ENCODE data around the gene KRTAP4-12. TPM values are rescaled to one million over a fixed set of nuclear protein-coding genes. Genes with fewer than 3 reads are reported as not detected.
"Not testable (repeated sequence)": the region's sequence is repeated elsewhere in the genome, so short reads cannot be mapped to it uniquely, and the experiment has no call there.

The KRTAP4-12 gene
- total and polyA plus RNA-seq, 2 donors = not detected

- H3K27me3 ChIP-seq (ENCODE audit: control insufficient read depth in 2 of 2, insufficient read depth in 1 of 2, low read length in 1 of 2) = no peaks in the 10 kb centered on the region
- no peaks in the 10 kb centered on the region for H3K36me3 ChIP-seq (ENCODE audit: control insufficient read depth in 2 of 2, insufficient read depth in 2 of 2, low read length in 1 of 2)
- no peaks in the 10 kb centered on the region for H3K9me3 ChIP-seq (ENCODE audit: control insufficient read depth in 2 of 2, insufficient read depth in 1 of 2, low read length in 1 of 2)
- WGBS = 93% methylated on average over 4 of the region's 4 CpGs
- no peak overlapping the region for H3K27ac ChIP-seq (ENCODE audit: low read depth in 1 of 2, low read length in 1 of 2)
- no peaks in the 10 kb centered on the region for H3K4me1 ChIP-seq (ENCODE audit: control insufficient read depth in 2 of 2, insufficient read depth in 2 of 2, low read length in 2 of 2)
- H3K4me3 ChIP-seq (ENCODE audit: low read length in 2 of 2) = no peak overlapping the region
- no peak for DNase-seq (ENCODE audit: low read depth in 6 of 9, low spot score in 9 of 9)
Observed at GRCh38 chr17:41150026-41150425, 26.0 kb upstream of the KRTAP4-12 start.

DNA sequence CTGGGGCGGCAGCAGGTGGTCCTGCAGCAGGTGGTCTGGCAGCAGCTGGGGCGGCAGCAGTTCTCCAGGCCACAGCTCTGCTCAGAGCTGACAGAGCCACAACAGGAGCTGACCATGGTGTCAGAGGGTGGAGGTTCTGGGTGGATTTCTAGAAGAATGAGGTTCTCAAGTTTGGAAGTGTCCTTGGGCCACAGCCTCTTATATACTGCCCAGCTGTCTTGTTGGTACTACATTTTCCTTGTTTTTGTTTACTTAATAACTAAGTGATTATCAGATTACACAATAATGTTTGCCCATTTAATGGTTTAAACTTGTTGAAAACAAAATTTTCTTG, 25.6 kb upstream of the KRTAP4-12 start, which contains the start of gene KRTAP4-5:
TSS of gene KRTAP4-5 (minus strand) at position 174 of the 334 bp plus-strand sequence. CDS start at position 116, 58 bp downstream.
- Histone ChIP-seq H3K27me3 (ENCODE audit: control insufficient read depth in 2 of 2, insufficient read depth in 1 of 2, low read length in 1 of 2) (no peaks in the 10 kb centered on the region), H3K4me1 (ENCODE audit: control insufficient read depth in 2 of 2, insufficient read depth in 2 of 2, low read length in 2 of 2) (no peaks in the 10 kb centered on the region), H3K4me3 (ENCODE audit: low read length in 2 of 2) (no peak within 1 kb of the TSS), H3K9me3 (ENCODE audit: control insufficient read depth in 2 of 2, insufficient read depth in 1 of 2, low read length in 1 of 2) (no peaks in the 10 kb centered on the region), H3K27ac (ENCODE audit: low read depth in 1 of 2, low read length in 1 of 2) (no peak within 1 kb of the TSS), H3K36me3 (ENCODE audit: control insufficient read depth in 2 of 2, insufficient read depth in 2 of 2, low read length in 1 of 2) (no peaks in the 10 kb centered on the region)
- 72% methylated on average over 2 of the region's 2 CpGs for WGBS
- no peak for DNase-seq (ENCODE audit: low read depth in 6 of 9, low spot score in 9 of 9)

DNA sequence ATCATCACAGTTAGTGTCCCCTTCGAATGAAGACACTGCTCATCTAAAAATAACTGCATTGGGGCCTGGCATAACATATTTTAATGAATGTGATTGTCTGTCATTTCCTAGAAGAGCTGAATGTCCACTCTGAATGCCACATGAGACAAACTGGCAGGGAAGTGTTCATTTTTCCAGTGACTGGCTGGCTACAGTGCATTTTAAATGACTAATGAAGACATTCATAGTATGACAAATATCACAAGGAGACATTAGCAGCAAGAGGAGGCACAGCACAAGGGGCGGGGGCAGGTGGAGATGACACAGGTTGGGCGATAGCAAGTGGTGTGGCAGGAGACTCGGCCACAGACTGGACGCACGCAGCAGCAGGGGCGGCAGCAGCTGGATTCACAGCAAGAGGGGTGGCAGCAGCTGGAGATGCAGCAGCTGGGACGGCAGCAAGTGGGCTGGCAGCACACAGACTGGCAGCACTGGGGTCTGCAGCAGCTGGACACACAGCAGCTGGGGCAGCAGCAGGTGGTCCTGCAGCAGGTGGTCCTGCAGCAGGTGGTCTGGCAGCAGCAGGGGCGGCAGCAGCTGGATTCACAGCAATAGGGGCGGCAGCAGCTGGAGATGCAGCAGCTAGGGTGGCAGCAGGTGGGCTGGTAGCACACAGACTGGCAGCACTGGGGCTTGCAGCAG, 25.1 kb upstream of the KRTAP4-12 start:
- not testable (repeated sequence) for H3K9me3 ChIP-seq (ENCODE audit: control insufficient read depth in 2 of 2, insufficient read depth in 1 of 2, low read length in 1 of 2); DNase-seq (ENCODE audit: low read depth in 6 of 9, low spot score in 9 of 9); H3K4me3 ChIP-seq (ENCODE audit: low read length in 2 of 2); H3K36me3 ChIP-seq (ENCODE audit: control insufficient read depth in 2 of 2, insufficient read depth in 2 of 2, low read length in 1 of 2); H3K27me3 ChIP-seq (ENCODE audit: control insufficient read depth in 2 of 2, insufficient read depth in 1 of 2, low read length in 1 of 2); H3K27ac ChIP-seq (ENCODE audit: low read depth in 1 of 2, low read length in 1 of 2); H3K4me1 ChIP-seq (ENCODE audit: control insufficient read depth in 2 of 2, insufficient read depth in 2 of 2, low read length in 2 of 2)
- WGBS = 95% methylated on average over 10 of the region's 10 CpGs

GRCh38 chr17:41147531-41148204, 23.7 kb upstream of the KRTAP4-12 start:
- Histone ChIP-seq H3K4me1 (ENCODE audit: control insufficient read depth in 2 of 2, insufficient read depth in 2 of 2, low read length in 2 of 2) (no peaks in the 10 kb centered on the region), H3K27ac (ENCODE audit: low read depth in 1 of 2, low read length in 1 of 2) (no peak overlapping the region), H3K27me3 (ENCODE audit: control insufficient read depth in 2 of 2, insufficient read depth in 1 of 2, low read length in 1 of 2) (no peaks in the 10 kb centered on the region), H3K36me3 (ENCODE audit: control insufficient read depth in 2 of 2, insufficient read depth in 2 of 2, low read length in 1 of 2) (no peaks in the 10 kb centered on the region), H3K4me3 (ENCODE audit: low read length in 2 of 2) (no peak overlapping the region), H3K9me3 (ENCODE audit: control insufficient read depth in 2 of 2, insufficient read depth in 1 of 2, low read length in 1 of 2) (no peaks in the 10 kb centered on the region)
- 98% methylated on average over 2 of the region's 2 CpGs for WGBS
- no peak for DNase-seq (ENCODE audit: low read depth in 6 of 9, low spot score in 9 of 9)

GRCh38 chr17:41145261-41145660, 21.3 kb upstream of the KRTAP4-12 start:
- 95% methylated on average over 2 of the region's 2 CpGs for WGBS

GRCh38 chr17:41144846-41145245, 20.9 kb upstream of the KRTAP4-12 start:
- Histone ChIP-seq H3K4me3 (ENCODE audit: low read length in 2 of 2) (no peak overlapping the region), H3K9me3 (ENCODE audit: control insufficient read depth in 2 of 2, insufficient read depth in 1 of 2, low read length in 1 of 2) (peaks cover 2 to 5% of the 10 kb centered on the region in 2 donors), H3K27me3 (ENCODE audit: control insufficient read depth in 2 of 2, insufficient read depth in 1 of 2, low read length in 1 of 2) (no peaks in the 10 kb centered on the region), H3K36me3 (ENCODE audit: control insufficient read depth in 2 of 2, insufficient read depth in 2 of 2, low read length in 1 of 2) (no peaks in the 10 kb centered on the region), H3K4me1 (ENCODE audit: control insufficient read depth in 2 of 2, insufficient read depth in 2 of 2, low read length in 2 of 2) (no peaks in the 10 kb centered on the region), H3K27ac (ENCODE audit: low read depth in 1 of 2, low read length in 1 of 2) (no peak overlapping the region)
- 97% methylated on average over 1 of the region's 1 CpG for WGBS
- DNase-seq (ENCODE audit: low read depth in 6 of 9, low spot score in 9 of 9) = no peak

More at GRCh38 chr17:41145261-41145660, 21.3 kb upstream of the KRTAP4-12 start:
- H3K4me3 ChIP-seq (ENCODE audit: low read length in 2 of 2) = no peak overlapping the region
- H3K9me3 ChIP-seq (ENCODE audit: control insufficient read depth in 2 of 2, insufficient read depth in 1 of 2, low read length in 1 of 2) = peaks cover under 1 to 1% of the 10 kb centered on the region in 2 donors
- DNase-seq (ENCODE audit: low read depth in 6 of 9, low spot score in 9 of 9) = no peak
- no peaks in the 10 kb centered on the region for H3K36me3 ChIP-seq (ENCODE audit: control insufficient read depth in 2 of 2, insufficient read depth in 2 of 2, low read length in 1 of 2)
- H3K4me1 ChIP-seq (ENCODE audit: control insufficient read depth in 2 of 2, insufficient read depth in 2 of 2, low read length in 2 of 2) = no peaks in the 10 kb centered on the region
- H3K27ac ChIP-seq (ENCODE audit: low read depth in 1 of 2, low read length in 1 of 2) = no peak overlapping the region
- H3K27me3 ChIP-seq (ENCODE audit: control insufficient read depth in 2 of 2, insufficient read depth in 1 of 2, low read length in 1 of 2) = no peaks in the 10 kb centered on the region

- DNase-seq (ENCODE audit: low read depth in 6 of 9, low spot score in 9 of 9) = no peak
- Histone ChIP-seq H3K27ac (ENCODE audit: low read depth in 1 of 2, low read length in 1 of 2) (no peak overlapping the region), H3K9me3 (ENCODE audit: control insufficient read depth in 2 of 2, insufficient read depth in 1 of 2, low read length in 1 of 2) (peaks cover 2 to 8% of the 10 kb centered on the region in 2 donors), H3K36me3 (ENCODE audit: control insufficient read depth in 2 of 2, insufficient read depth in 2 of 2, low read length in 1 of 2) (no peaks in the 10 kb centered on the region), H3K4me3 (ENCODE audit: low read length in 2 of 2) (no peak overlapping the region), H3K4me1 (ENCODE audit: control insufficient read depth in 2 of 2, insufficient read depth in 2 of 2, low read length in 2 of 2) (no peaks in the 10 kb centered on the region), H3K27me3 (ENCODE audit: control insufficient read depth in 2 of 2, insufficient read depth in 1 of 2, low read length in 1 of 2) (no peaks in the 10 kb centered on the region)
Observed at GRCh38 chr17:41141361-41141760, 17.4 kb upstream of the KRTAP4-12 start.

GRCh38 chr17:41140360-41141131, 16.6 kb upstream of the KRTAP4-12 start, which contains the start of gene KRTAP4-6:
TSS of gene KRTAP4-6 (minus strand) at chr17:41140544. CDS start at chr17:41140487, 57 bp downstream.
- Histone ChIP-seq H3K36me3 (ENCODE audit: control insufficient read depth in 2 of 2, insufficient read depth in 2 of 2, low read length in 1 of 2) (no peaks in the 10 kb centered on the region), H3K4me3 (ENCODE audit: low read length in 2 of 2) (no peak within 1 kb of the TSS), H3K9me3 (ENCODE audit: control insufficient read depth in 2 of 2, insufficient read depth in 1 of 2, low read length in 1 of 2) (peaks cover 2 to 8% of the 10 kb centered on the region in 2 donors), H3K27ac (ENCODE audit: low read depth in 1 of 2, low read length in 1 of 2) (no peak within 1 kb of the TSS), H3K27me3 (ENCODE audit: control insufficient read depth in 2 of 2, insufficient read depth in 1 of 2, low read length in 1 of 2) (no peaks in the 10 kb centered on the region), H3K4me1 (ENCODE audit: control insufficient read depth in 2 of 2, insufficient read depth in 2 of 2, low read length in 2 of 2) (no peaks in the 10 kb centered on the region)
- WGBS = 92% methylated on average over 6 of the region's 6 CpGs
- DNase-seq (ENCODE audit: low read depth in 6 of 9, low spot score in 9 of 9) = no peak

- not testable (repeated sequence) for DNase-seq (ENCODE audit: low read depth in 6 of 9, low spot score in 9 of 9); H3K4me3 ChIP-seq (ENCODE audit: low read length in 2 of 2); H3K27ac ChIP-seq (ENCODE audit: low read depth in 1 of 2, low read length in 1 of 2); H3K36me3 ChIP-seq (ENCODE audit: control insufficient read depth in 2 of 2, insufficient read depth in 2 of 2, low read length in 1 of 2); H3K9me3 ChIP-seq (ENCODE audit: control insufficient read depth in 2 of 2, insufficient read depth in 1 of 2, low read length in 1 of 2); H3K4me1 ChIP-seq (ENCODE audit: control insufficient read depth in 2 of 2, insufficient read depth in 2 of 2, low read length in 2 of 2); H3K27me3 ChIP-seq (ENCODE audit: control insufficient read depth in 2 of 2, insufficient read depth in 1 of 2, low read length in 1 of 2)
- 94% methylated on average over 12 of the region's 12 CpGs for WGBS
Observed at GRCh38 chr17:41139865-41140264, 15.9 kb upstream of the KRTAP4-12 start.

Data from thymus (tissue), 11 donors.